ENCODE data around the gene CORIN. TPM values are rescaled to one million over a fixed set of nuclear protein-coding genes. Genes with fewer than 3 reads are reported as not detected.

CORIN gene
- total and polyA plus RNA-seq, 2 experiments from 2014 or later: not detected

- H3K27ac Mint-ChIP-seq: no peak overlapping the region
These were observed 122.0 kb downstream of the CORIN start for GRCh38 chr4:47715716-47716416.

More at GRCh38 chr4:47715716-47716416, 122.0 kb downstream of the CORIN start:
- Mint-ChIP-seq H3K36me3 (ENCODE audit: low read depth) (no peaks in the 10 kb centered on the region), H3K9me3 (no peaks in the 10 kb centered on the region), H3K4me3 (no peak overlapping the region), H3K27me3 (ENCODE audit: insufficient read depth, low read depth, poor library complexity) (peaks cover 2% of the 10 kb centered on the region), H3K4me1 (peaks cover 32% of the 10 kb centered on the region; the same call in 2 of the 3 replicates)
- Histone ChIP-seq H3F3A (replicated peaks; ENCODE audit: low read depth) (no peaks in the 10 kb centered on the region), H3K79me2 (replicated peaks; ENCODE audit: insufficient read depth) (no peaks in the 10 kb centered on the region), H3K4me3 (no peak overlapping the region), H3K27me3 (ENCODE audit: insufficient read depth) (no peaks in the 10 kb centered on the region), H4K20me1 (replicated peaks; ENCODE audit: insufficient read depth) (no peaks in the 10 kb centered on the region), H3K4me2 (no peak overlapping the region), H3K36me3 (ENCODE audit: insufficient read depth) (no peaks in the 10 kb centered on the region), H3K27ac (ENCODE audit: low read depth) (no peak overlapping the region), H3K4me1 (ENCODE audit: insufficient read depth) (peaks cover 32% of the 10 kb centered on the region), H2AFZ (peak overlapping the region; percentile 43; the same call in 1 of the 2 replicates), H3K9me2 (ENCODE audit: insufficient read depth) (no peaks in the 10 kb centered on the region; the same call in 1 of the 2 replicates)
- ATAC-seq (no peak), DNase-seq (ENCODE audit: low spot score) (no peak)
- TF ChIP-seq REST (IDR thresholded peaks at IDR 0.05; ENCODE audit: unreplicated experiment): no peak
- no peak for TF ChIP-seq CTCF (conservative IDR thresholded peaks at IDR 0.05; ENCODE audit: low read depth in 2 of 2)
- no peak for TF ChIP-seq CREB1 (CRISPR knock-in tag; IDR thresholded peaks at IDR 0.05; ENCODE audit: low read depth)
- TF ChIP-seq ETS1 (IDR thresholded peaks at IDR 0.05): no peak
- TF ChIP-seq EZH2phosphoT487 (IDR thresholded peaks at IDR 0.05; ENCODE audit: unreplicated experiment): no peak
- no peak for TF ChIP-seq POLR2AphosphoS5 (IDR thresholded peaks at IDR 0.05; ENCODE audit: low read depth)

Measured in GM23338 (cell line).